ENCODE results near the gene CARS1.

DNA sequence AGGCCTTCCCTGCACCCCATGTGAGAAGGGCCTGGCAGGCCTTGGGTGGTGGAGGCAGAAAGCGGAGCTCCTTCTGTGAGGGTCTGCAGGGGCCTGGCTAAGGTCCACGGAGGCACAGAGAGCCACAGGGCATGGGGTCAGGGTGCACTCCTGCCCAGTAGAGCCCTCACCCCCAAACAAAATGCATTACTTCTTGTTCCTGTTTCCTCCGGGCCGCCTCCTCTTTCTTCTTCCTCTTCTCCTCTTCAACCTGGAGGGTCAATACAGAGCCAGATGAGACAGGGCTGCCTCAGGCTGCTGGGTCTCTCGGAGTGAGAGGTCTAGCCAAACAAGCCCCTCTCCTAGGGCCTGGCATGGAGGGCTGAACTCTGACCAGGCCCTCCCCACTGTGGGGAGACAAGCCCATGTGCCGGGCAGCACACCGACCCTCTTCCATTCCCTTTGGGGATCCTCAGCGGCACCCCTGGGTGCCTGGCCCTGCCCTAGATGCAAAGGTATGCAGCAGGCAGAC is 54.8 kb downstream of the CARS1 start:
- TF ChIP-seq, protein P1, sequence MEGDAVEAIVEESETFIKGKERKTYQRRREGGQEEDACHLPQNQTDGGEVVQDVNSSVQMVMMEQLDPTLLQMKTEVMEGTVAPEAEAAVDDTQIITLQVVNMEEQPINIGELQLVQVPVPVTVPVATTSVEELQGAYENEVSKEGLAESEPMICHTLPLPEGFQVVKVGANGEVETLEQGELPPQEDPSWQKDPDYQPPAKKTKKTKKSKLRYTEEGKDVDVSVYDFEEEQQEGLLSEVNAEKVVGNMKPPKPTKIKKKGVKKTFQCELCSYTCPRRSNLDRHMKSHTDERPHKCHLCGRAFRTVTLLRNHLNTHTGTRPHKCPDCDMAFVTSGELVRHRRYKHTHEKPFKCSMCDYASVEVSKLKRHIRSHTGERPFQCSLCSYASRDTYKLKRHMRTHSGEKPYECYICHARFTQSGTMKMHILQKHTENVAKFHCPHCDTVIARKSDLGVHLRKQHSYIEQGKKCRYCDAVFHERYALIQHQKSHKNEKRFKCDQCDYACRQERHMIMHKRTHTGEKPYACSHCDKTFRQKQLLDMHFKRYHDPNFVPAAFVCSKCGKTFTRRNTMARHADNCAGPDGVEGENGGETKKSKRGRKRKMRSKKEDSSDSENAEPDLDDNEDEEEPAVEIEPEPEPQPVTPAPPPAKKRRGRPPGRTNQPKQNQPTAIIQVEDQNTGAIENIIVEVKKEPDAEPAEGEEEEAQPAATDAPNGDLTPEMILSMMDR (IDR thresholded peaks at IDR 0.05): no peak
- TF ChIP-seq POLR2A (IDR thresholded peaks at IDR 0.05): no peak

All from body of pancreas (tissue), 4 donors.